Upper lobe of left lung (tissue), 6 donors: Measurements from ENCODE around the gene HNRNPUL1. TPM values are rescaled to one million over a fixed set of nuclear protein-coding genes. Genes with fewer than 3 reads are reported as not detected.
A peak's percentile ranks its signal among the peaks of the same experiment; 100 is the strongest.

ENCODE experiments used
- ATAC-seq, 2 donors: fragments of 200-7000 bp; cut with Tn5 transposase; one replicate each; pipeline ENCODE4 v1.9.1; 2022; ENCODE audit warnings: mild to moderate bottlenecking in 2 of 2, moderate library complexity in 2 of 2; ENCODE audit not compliant: low FRiP score in 2 of 2
- DNase-seq, 2 donors: peaks; one replicate each; pipeline ENCODE4 v3.0.0-alpha.2; 2019 to 2020
- H3K27ac ChIP-seq, 4 donors: fragments of 200-600 bp; sonication (generic); one replicate each; pipeline ENCODE4 v1.5.1; 2016 to 2019
- H3K27me3 ChIP-seq, 4 donors: fragments of 200-600 bp; sonication (generic); one replicate each; pipeline ENCODE4 v1.5.1; 2017 to 2019
- H3K36me3 ChIP-seq, 4 donors: fragments of 200-600 bp; sonication (generic); one replicate each; pipeline ENCODE4 v1.5.1; 2016 to 2019
- H3K4me1 ChIP-seq, 4 donors: fragments of 200-600 bp; sonication (generic); one replicate each; pipeline ENCODE4 v1.5.1; 2018 to 2019
- H3K4me3 ChIP-seq, 4 donors: fragments of 200-600 bp; sonication (generic); one replicate each; pipeline ENCODE4 v1.5.1; 2017 to 2019; ENCODE audit warnings: mild to moderate bottlenecking in 2 of 4, moderate library complexity in 1 of 4
- H3K9me3 ChIP-seq, 4 donors: fragments of 200-600 bp; sonication (generic); one replicate each; pipeline ENCODE4 v1.5.1; 2018 to 2019
- CTCF ChIP-seq, 6 experiments: fragments of 450-650 bp in 4 of 6; fragments of 200-600 bp in 2 of 6; sonication (generic) in 2 of 6; IDR thresholded peaks; one replicate each; pipeline ENCODE4 v1.5.1; 2016 to 2019; ENCODE audit warnings: antibody characterized with exemption in 6 of 6
- EP300 ChIP-seq, 4 donors: sonication (generic); formaldehyde crosslinking; IDR thresholded peaks; one replicate each; pipeline ENCODE4 v1.5.1; 2017; ENCODE audit warnings: antibody characterized with exemption in 4 of 4, control low read depth in 2 of 4
- POLR2A ChIP-seq, 4 donors: fragments of 450-650 bp; IDR thresholded peaks; one replicate each; pipeline ENCODE4 v1.5.1; 2016 to 2017; ENCODE audit warnings: antibody characterized with exemption in 4 of 4, mild to moderate bottlenecking in 2 of 4
- POLR2AphosphoS5 ChIP-seq, 2 donors: sonication (generic); formaldehyde crosslinking; IDR thresholded peaks; one replicate each; pipeline ENCODE4 v1.5.1; 2017; ENCODE audit warnings: antibody characterized with exemption in 2 of 2
- WGBS, 2 donors: methylation state at CpG; one replicate each; pipeline ENCODE4 v1.1.5; 2017 to 2018; 5-methylcytosine and 5-hydroxymethylcytosine counted together
- total RNA-seq, 6 donors: library from RNA; depleted of rRNA in 4 of 6; stranded (reverse); fragments of >200 nt in 4 of 6; gene quantifications; one replicate each; pipeline versions ENCODE4 v1.1.0 to v1.2.1, GENCODE V29; 2016 to 2021
- donor health status: DM: no; HTN: no; CAD: no; lungs with moderate emphysema.
- donor health status: DM: no; HTN: yes; CAD: no; lungs with severe emphysema.

The HNRNPUL1 gene
- total RNA-seq, 6 donors from 2014 or later, result 152 to 351 (median 211) TPM

- ATAC-seq (peak; percentile 5 to 11), DNase-seq (peak in 1 of 2 donors; percentile 65)
- Histone ChIP-seq H3K27me3 (no peaks in the 10 kb centered on the region), H3K27ac (peak overlapping the region; percentile 79 to 86 (median 83)), H3K4me3 (no peak overlapping the region), H3K4me1 (peaks cover 41 to 61% (median 54%) of the 10 kb centered on the region in 4 donors), H3K9me3 (no peaks in the 10 kb centered on the region), H3K36me3 (peaks cover 10 to 98% (median 64%) of the 10 kb centered on the region in 4 donors)
- peak in 1 of 2 donors; percentile 53 for TF ChIP-seq POLR2AphosphoS5 (IDR thresholded peaks at IDR 0.05)
- no peak for TF ChIP-seq EP300 (IDR thresholded peaks at IDR 0.05)
- 36 to 38% methylated on average over 4 of the region's 4 CpGs for WGBS, 2 donors
These were observed 35.5 kb downstream of the HNRNPUL1 start for GRCh38 chr19:41299755-41300089.

- ATAC-seq, result no peak
- Histone ChIP-seq H3K27ac (peak overlapping the region; percentile 79 to 86 (median 83)), H3K36me3 (peaks cover 15 to 98% (median 64%) of the 10 kb centered on the region in 4 donors), H3K27me3 (no peaks in the 10 kb centered on the region), H3K9me3 (no peaks in the 10 kb centered on the region), H3K4me1 (peaks cover 41 to 58% (median 51%) of the 10 kb centered on the region in 4 donors), H3K4me3 (no peak overlapping the region)
- TF ChIP-seq CTCF (IDR thresholded peaks at IDR 0.05) (no peak), EP300 (IDR thresholded peaks at IDR 0.05) (no peak), POLR2AphosphoS5 (IDR thresholded peaks at IDR 0.05) (no peak), POLR2A (IDR thresholded peaks at IDR 0.05) (no peak)
- 65 to 88% methylated on average over 6 of the region's 6 CpGs for WGBS, 2 donors
- no peak for DNase-seq
These were observed 36.4 kb downstream of the HNRNPUL1 start for GRCh38 chr19:41300555-41300954.

- H3K9me3 ChIP-seq, result no peaks in the 10 kb centered on the region
- H3K36me3 ChIP-seq, result peaks cover 26 to 98% (median 61%) of the 10 kb centered on the region in 4 donors
- whole genome bisulfite sequencing, 2 donors, result 50 to 76% methylated on average over 20 to 21 of the region's 21 CpGs
- no peak for ATAC-seq
- peak in 2 of 4 donors; percentile 10 to 30 for TF ChIP-seq POLR2A (IDR thresholded peaks at IDR 0.05)
- TF ChIP-seq POLR2AphosphoS5 (IDR thresholded peaks at IDR 0.05), result no peak
- no peaks in the 10 kb centered on the region for H3K27me3 ChIP-seq
- peak; percentile 62 to 77 for DNase-seq
- peak overlapping the region in 2 of 4 donors; percentile 57 to 98 for H3K27ac ChIP-seq
- H3K4me1 ChIP-seq, result peaks cover 34 to 50% (median 38%) of the 10 kb centered on the region in 4 donors
- H3K4me3 ChIP-seq, result no peak overlapping the region
These were observed 38.6 kb downstream of the HNRNPUL1 start for GRCh38 chr19:41302624-41303351.

GRCh38 chr19:41303954-41304353, 39.8 kb downstream of the HNRNPUL1 start:
- Histone ChIP-seq H3K4me3 (no peak overlapping the region), H3K27ac (peak overlapping the region in 2 of 4 donors; percentile 57 to 98), H3K9me3 (no peaks in the 10 kb centered on the region), H3K36me3 (peaks cover 26 to 90% (median 61%) of the 10 kb centered on the region in 4 donors), H3K27me3 (no peaks in the 10 kb centered on the region), H3K4me1 (peaks cover 34 to 50% (median 39%) of the 10 kb centered on the region in 4 donors)
- WGBS, 2 donors, result 83 to 89% methylated on average over 10 to 14 of the region's 14 CpGs
- DNase-seq, result no peak
- no peak for ATAC-seq
- TF ChIP-seq POLR2A (IDR thresholded peaks at IDR 0.05), result no peak
- no peak for TF ChIP-seq EP300 (IDR thresholded peaks at IDR 0.05)
- no peak for TF ChIP-seq CTCF (IDR thresholded peaks at IDR 0.05)

GRCh38 chr19:41304706-41305483, 40.7 kb downstream of the HNRNPUL1 start:
- Histone ChIP-seq H3K27ac (peak overlapping the region in 2 of 4 donors; percentile 68 to 98), H3K27me3 (no peaks in the 10 kb centered on the region), H3K4me1 (peaks cover 31 to 46% (median 35%) of the 10 kb centered on the region in 4 donors), H3K4me3 (no peak overlapping the region), H3K36me3 (peaks cover 26 to 81% (median 61%) of the 10 kb centered on the region in 4 donors), H3K9me3 (peaks cover 0 to under 1% (median 0%) of the 10 kb centered on the region in 4 donors)
- 77% methylated on average over 4 of the region's 4 CpGs for WGBS, 2 donors
- ATAC-seq (no peak), DNase-seq (no peak)
- TF ChIP-seq POLR2A (IDR thresholded peaks at IDR 0.05) (no peak), POLR2AphosphoS5 (IDR thresholded peaks at IDR 0.05) (no peak), CTCF (IDR thresholded peaks at IDR 0.05) (no peak), EP300 (IDR thresholded peaks at IDR 0.05) (no peak)
